Thyroid gland (tissue), 4 donors: ENCODE results near the gene NT5C3B.

Source experiments
- CTCF ChIP-seq, 6 experiments: fragments of 200-600 bp in 3 of 6; fragments of 450-650 bp in 3 of 6; sonication (generic) in 3 of 6; IDR thresholded peaks; one replicate each; pipeline ENCODE4 v1.5.1; 2016 to 2019; ENCODE audit warnings: antibody characterized with exemption in 6 of 6, mild to moderate bottlenecking in 2 of 6, inconsistent platforms in 1 of 6, moderate library complexity in 1 of 6
- POLR2A ChIP-seq, 2 donors: fragments of 450-650 bp; IDR thresholded peaks; one replicate each; pipeline ENCODE4 v1.6.1; 2017; ENCODE audit warnings: antibody characterized with exemption in 2 of 2, mild to moderate bottlenecking in 2 of 2, moderate library complexity in 1 of 2

- TF ChIP-seq CTCF (IDR thresholded peaks at IDR 0.05) (no peak), POLR2A (IDR thresholded peaks at IDR 0.05) (peak in 1 of 2 donors; percentile 14)
These were observed 51.8 kb downstream of the NT5C3B start for GRCh38 chr17:41784207-41784744.
